CD4-positive, alpha-beta T cell treated with Interleukin-21 for 1 hour (primary cell): ENCODE measurements around the gene RANBP9.
A peak's percentile ranks its signal among the peaks of the same experiment; 100 is the strongest.

Experiments used
- DNase-seq: peaks from one replicate; pipeline ENCODE4 v3.0.0-alpha.2; 2020

The RANBP9 gene

GRCh38 chr6:13648850-13649249, 62.8 kb downstream of the RANBP9 start:
- DNase-seq = no peak

GRCh38 chr6:13643125-13643524, 68.5 kb downstream of the RANBP9 start:
- DNase-seq = no peak

GRCh38 chr6:13641315-13641714, 70.3 kb downstream of the RANBP9 start:
- no peak for DNase-seq

- DNase-seq = no peak
These were observed 73.0 kb downstream of the RANBP9 start for GRCh38 chr6:13638626-13639025.

- DNase-seq = no peak
These were observed 73.6 kb downstream of the RANBP9 start for GRCh38 chr6:13638014-13638413.

GRCh38 chr6:13635948-13636658, 75.5 kb downstream of the RANBP9 start:
- DNase-seq = peak; percentile 16

- no peak for DNase-seq
These were observed 78.3 kb downstream of the RANBP9 start for GRCh38 chr6:13633343-13633742.

- DNase-seq = no peak
These were observed 81.1 kb downstream of the RANBP9 start for GRCh38 chr6:13630499-13630898.

GRCh38 chr6:13629459-13630116, 82.0 kb downstream of the RANBP9 start:
- DNase-seq = no peak

GRCh38 chr6:13624871-13625288, 86.8 kb downstream of the RANBP9 start:
- DNase-seq = peak; percentile 57

GRCh38 chr6:13617066-13617465, 94.6 kb downstream of the RANBP9 start:
- DNase-seq = no peak

- peak; percentile 34 for DNase-seq
These were observed 95.9 kb downstream of the RANBP9 start for GRCh38 chr6:13615792-13616120.

GRCh38 chr6:13614926-13615791, 96.5 kb downstream of the RANBP9 start, which contains the start of gene NOL7:
TSS of gene NOL7 (plus strand) at chr6:13615335. CDS start at chr6:13615359, 24 bp downstream.
- peak; percentile 98 for DNase-seq

GRCh38 chr6:13614126-13614925, 97.3 kb downstream of the RANBP9 start:
- no peak for DNase-seq

GRCh38 chr6:13613029-13613594, 98.5 kb downstream of the RANBP9 start:
- DNase-seq = no peak

GRCh38 chr6:13611715-13612114, 99.9 kb downstream of the RANBP9 start:
- DNase-seq = no peak

- DNase-seq = no peak
These were observed 106.0 kb downstream of the RANBP9 start for GRCh38 chr6:13605634-13606033.

GRCh38 chr6:13604546-13605416, 106.9 kb downstream of the RANBP9 start:
- DNase-seq = no peak

GRCh38 chr6:13604135-13604534, 107.5 kb downstream of the RANBP9 start:
- no peak for DNase-seq

GRCh38 chr6:13600036-13600435, 111.6 kb downstream of the RANBP9 start:
- no peak for DNase-seq

GRCh38 chr6:13597073-13597472, 114.6 kb downstream of the RANBP9 start:
- no peak for DNase-seq
